ENCODE measurements around the gene G6PC1.

GRCh38 chr17:42901535-42902229 is 1.1 kb downstream of the G6PC1 start:
- TF ChIP-seq CTCF (IDR thresholded peaks at IDR 0.05) (no peak), POLR2AphosphoS5 (IDR thresholded peaks at IDR 0.05; ENCODE audit: insufficient read depth in 1 of 2, low read depth in 1 of 2) (no peak), POLR2A (IDR thresholded peaks at IDR 0.05) (no peak)
